Liver (tissue), 9 donors: ENCODE results near the gene NLRP5. TPM values are rescaled to one million over a fixed set of nuclear protein-coding genes. Genes with fewer than 3 reads are reported as not detected.

Experiments used
- DNase-seq: peaks from one replicate; pipeline ENCODE4 v3.0.0-alpha.2; 2017; ENCODE audit warnings: low spot score
- H3K27ac ChIP-seq, 2 donors: one replicate each; pipeline ENCODE4 v1.7.0; 2013; ENCODE audit warnings: inconsistent platforms in 2 of 2, low read length in 2 of 2, control low read depth in 1 of 2, low read depth in 1 of 2, mild to moderate bottlenecking in 1 of 2
- H3K27me3 ChIP-seq, 4 donors: one replicate each; pipeline versions ENCODE4 v1.6.1 to v1.7.0; 2013; ENCODE audit warnings: low read length in 3 of 4, inconsistent platforms in 1 of 4, mild to moderate bottlenecking in 1 of 4, moderate library complexity in 1 of 4; ENCODE audit not compliant: control insufficient read depth in 4 of 4, insufficient read depth in 4 of 4
- H3K36me3 ChIP-seq, 4 donors: one replicate each; pipeline versions ENCODE4 v1.6.1 to v1.7.0; 2013; ENCODE audit warnings: low read length in 3 of 4, mild to moderate bottlenecking in 3 of 4, low read depth in 1 of 4, moderate library complexity in 1 of 4; ENCODE audit not compliant: control insufficient read depth in 4 of 4, insufficient read depth in 3 of 4
- H3K4me1 ChIP-seq, 4 donors: one replicate each; pipeline versions ENCODE4 v1.6.1 to v1.7.0; 2013; ENCODE audit warnings: low read length in 3 of 4, mild to moderate bottlenecking in 3 of 4, moderate library complexity in 1 of 4; ENCODE audit not compliant: control insufficient read depth in 4 of 4, insufficient read depth in 4 of 4
- H3K4me3 ChIP-seq, 3 donors: one replicate each; pipeline versions ENCODE4 v1.6.1 to v1.7.0; 2013; ENCODE audit warnings: low read length in 3 of 3, control low read depth in 1 of 3, low read depth in 1 of 3, mild to moderate bottlenecking in 1 of 3
- H3K9ac ChIP-seq, 2 donors: one replicate each; pipeline ENCODE4 v1.7.0; 2013; ENCODE audit warnings: low read length in 2 of 2, mild to moderate bottlenecking in 2 of 2, moderate library complexity in 2 of 2, control low read depth in 1 of 2, low read depth in 1 of 2
- H3K9me3 ChIP-seq, 4 donors: one replicate each; pipeline versions ENCODE4 v1.6.1 to v1.7.0; 2013; ENCODE audit warnings: low read length in 3 of 4; ENCODE audit not compliant: control insufficient read depth in 4 of 4
- ATF3 ChIP-seq: IDR thresholded peaks from 2 replicates; pipeline ENCODE4 v1.6.1; 2016; ENCODE audit warnings: antibody characterized with exemption
- CTCF ChIP-seq: fragments of 150-350 bp; IDR thresholded peaks from 2 replicates; pipeline ENCODE4 v1.5.1; 2017; ENCODE audit warnings: improper control_type of control experiment, low read depth, low read length; ENCODE audit not compliant: missing input control
- FOXA1 ChIP-seq: IDR thresholded peaks from 2 replicates; pipeline ENCODE4 v1.6.1; 2016; ENCODE audit warnings: antibody characterized with exemption
- GABPA ChIP-seq, 2 donors: IDR thresholded peaks in 1 of 2; conservative IDR thresholded peaks in 1 of 2; 2 replicates each; pipeline ENCODE4 v1.6.1; 2016; ENCODE audit warnings: antibody characterized with exemption in 2 of 2, mild to moderate bottlenecking in 1 of 2, moderate library complexity in 1 of 2
- HNF4A ChIP-seq, 2 donors: conservative IDR thresholded peaks; 2 replicates each; pipeline ENCODE4 v1.6.1; 2016; ENCODE audit warnings: antibody characterized with exemption in 2 of 2, mild to moderate bottlenecking in 2 of 2
- HNF4G ChIP-seq: IDR thresholded peaks from 2 replicates; pipeline ENCODE4 v1.6.1; 2016; ENCODE audit warnings: antibody characterized with exemption
- JUND ChIP-seq, 2 donors: IDR thresholded peaks; 2 replicates each; pipeline ENCODE4 v1.6.1; 2016; ENCODE audit warnings: antibody characterized with exemption in 2 of 2
- MAX ChIP-seq: IDR thresholded peaks from 2 replicates; pipeline ENCODE4 v1.6.1; 2016; ENCODE audit warnings: antibody characterized with exemption
- REST ChIP-seq: IDR thresholded peaks from 2 replicates; pipeline ENCODE4 v1.6.1; 2016; ENCODE audit warnings: antibody characterized with exemption, mild to moderate bottlenecking
- RXRA ChIP-seq, 2 donors: IDR thresholded peaks; 2 replicates each; pipeline ENCODE4 v1.6.1; 2017 to 2018; ENCODE audit warnings: antibody characterized with exemption in 2 of 2, mild to moderate bottlenecking in 1 of 2
- TAF1 ChIP-seq: conservative IDR thresholded peaks from 2 replicates; pipeline ENCODE4 v1.6.1; 2016; ENCODE audit warnings: antibody characterized with exemption, mild to moderate bottlenecking
- YY1 ChIP-seq: IDR thresholded peaks from 2 replicates; pipeline ENCODE4 v1.6.1; 2016; ENCODE audit warnings: antibody characterized with exemption, mild to moderate bottlenecking
- ZBTB33 ChIP-seq: IDR thresholded peaks from 2 replicates; pipeline ENCODE4 v1.6.1; 2016; ENCODE audit warnings: antibody characterized with exemption
- WGBS: extraction: QIAGEN DNeasy Blood & Tissue Kit; methylation state at CpG from one replicate; pipeline ENCODE4 v1.1.7; 2013; 5-methylcytosine and 5-hydroxymethylcytosine counted together
- polyA plus RNA-seq, 2 donors: library from polyadenylated mRNA; stranded (reverse) in 1 of 2; unstranded in 1 of 2; fragments of 200-250 nt in 1 of 2; fragments of >200 nt in 1 of 2; fragmentation: Nextera tagmentation in 1 of 2; extraction: Ambion mirVana in 1 of 2; gene quantifications; one replicate each; pipeline versions ENCODE4 v1.2.1 to v1.2.3, GENCODE V29; 2013 to 2015
- total RNA-seq, 2 donors: library from RNA; depleted of rRNA; stranded (reverse); fragments of >200 nt; gene quantifications; one replicate each; pipeline ENCODE4 v1.2.3, GENCODE V29; 2014
- donor health status: healthy.
- donor health status: healthy.
- donor health status: healthy.
- donor health status: healthy.
- donor health status: healthy.

NLRP5 gene
- total and polyA plus RNA-seq, 4 donors: not detected

GRCh38 chr19:56094449-56094848, 107.9 kb downstream of the NLRP5 start (continued):
- TF ChIP-seq MAX: no peak
- TF ChIP-seq JUND (IDR thresholded peaks at IDR 0.05): no peak
- TF ChIP-seq HNF4G: no peak
- TF ChIP-seq ZBTB33: no peak
- no peak for TF ChIP-seq YY1

GRCh38 chr19:56096665-56097064, 110.1 kb downstream of the NLRP5 start:
- peaks cover 0 to 2% (median 0%) of the 10 kb centered on the region in 4 donors for H3K4me1 ChIP-seq
- no peaks in the 10 kb centered on the region for H3K9me3 ChIP-seq
- no peaks in the 10 kb centered on the region for H3K27me3 ChIP-seq
- H3K36me3 ChIP-seq: peaks cover 12 to 30% (median 15%) of the 10 kb centered on the region in 4 donors
- H3K9ac ChIP-seq: no peak overlapping the region
- H3K4me3 ChIP-seq: no peak overlapping the region
- H3K27ac ChIP-seq: no peak overlapping the region
- TF ChIP-seq TAF1 (no peak), REST (no peak), CTCF (no peak), HNF4G (no peak), ZBTB33 (no peak), FOXA1 (no peak), MAX (no peak), ATF3 (no peak), JUND (IDR thresholded peaks at IDR 0.05) (no peak), RXRA (IDR thresholded peaks at IDR 0.05) (no peak), YY1 (no peak), HNF4A (conservative IDR thresholded peaks at IDR 0.05) (no peak), GABPA (IDR thresholded peaks at IDR 0.05 in 1 of 2, conservative IDR thresholded peaks at IDR 0.05 in 1 of 2) (no peak)
- 84% methylated on average over 13 of the region's 13 CpGs for WGBS
- no peak for DNase-seq
